Measurements from ENCODE around the gene TANK. TPM values are rescaled to one million over a fixed set of nuclear protein-coding genes. Genes with fewer than 3 reads are reported as not detected.
A peak's percentile ranks its signal among the peaks of the same experiment; 100 is the strongest.

The TANK gene
- 34.4 and 43.3 TPM in 2 replicates for total RNA-seq (ENCODE audit: low replicate concordance)
- long read RNA-seq, transcript TANK-202 (8 exons, 2,171 nt), result major isoform, 53 of 110 reads
- long read RNA-seq, partial matches to known transcripts, result 5 of 110 reads
- long read RNA-seq, other reads (novel, unspliced or antisense), result 49 of 110 reads

- Mint-ChIP-seq H3K27ac (peak within 1 kb of the TSS; percentile 98), H3K4me1 (ENCODE audit: unreplicated experiment) (peaks cover 14% of the 10 kb centered on the region), H3K36me3 (peaks cover 5% of the 10 kb centered on the region), H3K9me3 (no peaks in the 10 kb centered on the region), H3K27me3 (no peaks in the 10 kb centered on the region), H3K4me3 (peak within 1 kb of the TSS; percentile 100)
- peak; percentile 84 for DNase-seq (ENCODE audit: extremely low spot score, unreplicated experiment)
- no peak for TF ChIP-seq CTCF (conservative IDR thresholded peaks at IDR 0.05)
Observed at GRCh38 chr2:161160226-161161073, at the start of gene TANK. Gene TANK, plus strand, starts transcription at chr2:161160428. Its CDS starts 19,235 bp downstream, at chr2:161179663.

- H3K4me1 Mint-ChIP-seq (ENCODE audit: unreplicated experiment), result no peaks in the 10 kb centered on the region
- no peaks in the 10 kb centered on the region for H3K27me3 Mint-ChIP-seq
- no peaks in the 10 kb centered on the region for H3K36me3 Mint-ChIP-seq
- H3K9me3 Mint-ChIP-seq, result no peaks in the 10 kb centered on the region
- TF ChIP-seq CTCF (conservative IDR thresholded peaks at IDR 0.05), result no peak
- DNase-seq (ENCODE audit: extremely low spot score, unreplicated experiment), result no peak
- no peak overlapping the region for H3K4me3 Mint-ChIP-seq
- no peak overlapping the region for H3K27ac Mint-ChIP-seq
Observed at GRCh38 chr2:161111531-161111930, 48.7 kb upstream of the TANK start.

- no peaks in the 10 kb centered on the region for H3K9me3 Mint-ChIP-seq
- no peak overlapping the region for H3K27ac Mint-ChIP-seq
- no peak for DNase-seq (ENCODE audit: extremely low spot score, unreplicated experiment)
- H3K4me1 Mint-ChIP-seq (ENCODE audit: unreplicated experiment), result no peaks in the 10 kb centered on the region
- TF ChIP-seq CTCF (conservative IDR thresholded peaks at IDR 0.05), result no peak
- H3K36me3 Mint-ChIP-seq, result no peaks in the 10 kb centered on the region
- no peaks in the 10 kb centered on the region for H3K27me3 Mint-ChIP-seq
- H3K4me3 Mint-ChIP-seq, result no peak overlapping the region
Observed at GRCh38 chr2:161112908-161113307, 47.3 kb upstream of the TANK start.

GRCh38 chr2:161113693-161114575, 46.3 kb upstream of the TANK start:
- no peak for DNase-seq (ENCODE audit: extremely low spot score, unreplicated experiment)
- no peak overlapping the region for H3K4me3 Mint-ChIP-seq
- no peaks in the 10 kb centered on the region for H3K4me1 Mint-ChIP-seq (ENCODE audit: unreplicated experiment)
- H3K27me3 Mint-ChIP-seq, result no peaks in the 10 kb centered on the region
- no peak overlapping the region for H3K27ac Mint-ChIP-seq
- TF ChIP-seq CTCF (conservative IDR thresholded peaks at IDR 0.05), result no peak
- no peaks in the 10 kb centered on the region for H3K36me3 Mint-ChIP-seq
- H3K9me3 Mint-ChIP-seq, result no peaks in the 10 kb centered on the region

GRCh38 chr2:161115205-161115604, 45.0 kb upstream of the TANK start:
- H3K9me3 Mint-ChIP-seq, result no peaks in the 10 kb centered on the region
- H3K36me3 Mint-ChIP-seq, result no peaks in the 10 kb centered on the region
- no peak for DNase-seq (ENCODE audit: extremely low spot score, unreplicated experiment)
- no peaks in the 10 kb centered on the region for H3K4me1 Mint-ChIP-seq (ENCODE audit: unreplicated experiment)
- no peak overlapping the region for H3K4me3 Mint-ChIP-seq
- no peak overlapping the region for H3K27ac Mint-ChIP-seq
- no peak for TF ChIP-seq CTCF (conservative IDR thresholded peaks at IDR 0.05)
- no peaks in the 10 kb centered on the region for H3K27me3 Mint-ChIP-seq
